D721Med (cell line): ENCODE measurements around the gene POU2AF3.

Experiments
- DNase-seq: peaks from one replicate; pipeline ENCODE4 v3.0.0; 2011; ENCODE audit warnings: low spot score; ENCODE audit not compliant: insufficient read length
- FAIRE-seq: peaks from 2 replicates; lab custom pipeline; 2011; peaks lifted over from hg19 to GRCh38; lab: Jason Lieb, UNC
- TF ChIP-seq, protein P1 (sequence below): IDR thresholded peaks from 2 replicates; pipeline ENCODE4 v1.5.1; 2012; ENCODE audit warnings: mild to moderate bottlenecking, control low read depth; ENCODE audit not compliant: insufficient read depth; ENCODE audit errors: missing control alignments

Gene POU2AF3

DNA sequence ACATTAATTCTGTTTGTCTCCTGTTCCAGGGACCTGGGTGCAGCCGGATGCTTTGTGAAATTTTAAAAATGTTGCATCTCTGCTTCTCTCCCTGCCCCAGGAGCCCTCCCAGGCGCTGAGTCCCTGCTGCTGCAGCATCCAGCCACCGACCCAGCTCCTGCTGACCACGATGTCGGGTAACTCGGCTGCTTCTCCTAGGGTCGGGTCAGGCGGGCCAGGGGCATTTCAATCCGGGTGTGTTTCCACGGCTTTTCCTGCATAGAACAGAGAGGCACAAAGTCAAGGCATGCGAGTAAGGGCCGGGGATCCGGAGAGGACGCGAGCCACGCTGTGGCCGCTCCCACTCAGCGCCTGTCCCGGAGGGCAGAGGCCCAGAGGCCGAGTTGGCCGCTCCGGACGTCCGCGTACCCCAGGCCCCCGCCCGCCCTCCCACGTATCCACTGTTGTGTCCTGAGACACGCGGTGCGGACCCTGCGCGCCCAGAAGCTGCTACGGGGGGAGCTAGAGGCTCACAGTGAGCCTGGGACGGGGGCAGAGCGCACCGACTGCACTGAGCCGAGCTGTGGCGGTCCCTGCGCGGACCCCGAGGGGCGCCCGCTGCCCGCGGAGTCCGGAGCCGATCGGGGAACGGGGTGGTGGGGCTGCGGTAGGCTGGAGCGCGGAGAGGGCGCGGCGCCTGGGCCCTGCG lies at the start of gene POU2AF3:
TSS of gene POU2AF3 (plus strand) at position 134 of the 688 bp plus-strand sequence. CDS start at position 170, 36 bp downstream.
- FAIRE-seq (no peak), DNase-seq (no peak)

DNA sequence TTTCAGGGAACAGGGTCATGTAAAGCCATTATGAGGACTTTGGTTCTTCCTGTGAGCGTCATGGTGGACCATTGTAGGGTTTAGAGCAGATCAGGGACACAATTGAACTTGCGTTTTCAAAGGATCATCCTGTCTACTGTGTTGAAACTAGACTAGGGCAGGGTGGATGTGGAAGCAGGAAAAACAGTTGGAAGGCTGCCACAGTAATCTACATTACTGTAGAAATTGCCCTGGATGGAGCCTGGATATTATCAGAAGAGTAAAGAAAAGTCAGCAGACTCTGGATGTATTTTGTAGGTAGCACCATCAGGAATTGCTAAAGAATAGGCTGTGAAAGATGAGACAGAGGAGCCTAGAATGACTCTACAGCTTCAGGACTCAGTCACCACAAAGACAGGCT lies 47.4 kb upstream of the POU2AF3 start:
- FAIRE-seq = no peak
- no peak for DNase-seq
- TF ChIP-seq, protein P1, sequence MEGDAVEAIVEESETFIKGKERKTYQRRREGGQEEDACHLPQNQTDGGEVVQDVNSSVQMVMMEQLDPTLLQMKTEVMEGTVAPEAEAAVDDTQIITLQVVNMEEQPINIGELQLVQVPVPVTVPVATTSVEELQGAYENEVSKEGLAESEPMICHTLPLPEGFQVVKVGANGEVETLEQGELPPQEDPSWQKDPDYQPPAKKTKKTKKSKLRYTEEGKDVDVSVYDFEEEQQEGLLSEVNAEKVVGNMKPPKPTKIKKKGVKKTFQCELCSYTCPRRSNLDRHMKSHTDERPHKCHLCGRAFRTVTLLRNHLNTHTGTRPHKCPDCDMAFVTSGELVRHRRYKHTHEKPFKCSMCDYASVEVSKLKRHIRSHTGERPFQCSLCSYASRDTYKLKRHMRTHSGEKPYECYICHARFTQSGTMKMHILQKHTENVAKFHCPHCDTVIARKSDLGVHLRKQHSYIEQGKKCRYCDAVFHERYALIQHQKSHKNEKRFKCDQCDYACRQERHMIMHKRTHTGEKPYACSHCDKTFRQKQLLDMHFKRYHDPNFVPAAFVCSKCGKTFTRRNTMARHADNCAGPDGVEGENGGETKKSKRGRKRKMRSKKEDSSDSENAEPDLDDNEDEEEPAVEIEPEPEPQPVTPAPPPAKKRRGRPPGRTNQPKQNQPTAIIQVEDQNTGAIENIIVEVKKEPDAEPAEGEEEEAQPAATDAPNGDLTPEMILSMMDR = no peak

More for the DNA sequence above, at the start of gene POU2AF3:
- TF ChIP-seq, protein P1 = no peak

DNA sequence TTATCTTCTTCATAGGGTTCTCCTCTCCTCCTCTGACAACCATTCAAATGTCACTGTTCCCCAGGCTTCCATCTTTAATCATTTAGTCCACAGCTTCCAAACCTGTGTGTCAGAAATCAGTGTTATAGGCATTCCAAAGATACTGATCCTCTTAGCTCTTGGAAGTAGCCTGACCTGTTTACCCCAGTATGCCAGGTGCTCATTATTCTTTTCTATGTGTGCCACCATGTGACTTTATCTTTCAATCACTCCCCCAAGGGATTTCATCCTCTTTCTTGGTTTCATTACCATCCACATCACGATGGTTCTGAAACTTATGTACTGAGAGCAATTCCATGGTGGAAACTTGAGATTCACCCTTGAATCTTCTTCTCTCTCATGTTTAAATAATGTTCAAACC lies 45.2 kb upstream of the POU2AF3 start:
- TF ChIP-seq, protein P1 = no peak
- DNase-seq (no peak), FAIRE-seq (no peak)

GRCh38 chr11:111253630-111254029 lies 44.7 kb upstream of the POU2AF3 start:
- TF ChIP-seq, protein P1 = no peak
- DNase-seq (no peak), FAIRE-seq (no peak)

GRCh38 chr11:111258046-111258445 lies 40.3 kb upstream of the POU2AF3 start:
- DNase-seq = no peak
- no peak for FAIRE-seq
- TF ChIP-seq, protein P1 = no peak

- no peak for DNase-seq
- TF ChIP-seq, protein P1 = no peak
- no peak for FAIRE-seq
These were observed 38.5 kb upstream of the POU2AF3 start for GRCh38 chr11:111259896-111260295.

- TF ChIP-seq, protein P1 = no peak
- FAIRE-seq = no peak
- no peak for DNase-seq
These were observed 37.5 kb upstream of the POU2AF3 start for GRCh38 chr11:111260811-111261210.
